KOPT-K1 (cell line): Measurements from ENCODE around the gene LNPK.
"Not testable (repeated sequence)": the region's sequence is repeated elsewhere in the genome, so short reads cannot be mapped to it uniquely, and the experiment has no call there.

Experiments
- H3K27ac ChIP-seq: fragments of 200-600 bp; sonication (generic); 2 replicates; pipeline ENCODE4 v1.5.1; 2016; ENCODE audit warnings: antibody characterized with exemption, mild to moderate bottlenecking, low read depth, low read length; ENCODE audit not compliant: poor library complexity, severe bottlenecking
- H3K36me3 ChIP-seq: fragments of 200-600 bp; sonication (generic); 2 replicates; pipeline ENCODE4 v1.5.1; 2017; ENCODE audit warnings: antibody characterized with exemption, mild to moderate bottlenecking, low read length, moderate library complexity; ENCODE audit not compliant: insufficient read depth
- H3K9me3 ChIP-seq: fragments of 200-600 bp; sonication (generic); 2 replicates; pipeline ENCODE4 v1.5.1; 2017; ENCODE audit warnings: antibody characterized with exemption, low read length, mild to moderate bottlenecking; ENCODE audit not compliant: insufficient read depth, poor library complexity, severe bottlenecking

Gene LNPK

DNA sequence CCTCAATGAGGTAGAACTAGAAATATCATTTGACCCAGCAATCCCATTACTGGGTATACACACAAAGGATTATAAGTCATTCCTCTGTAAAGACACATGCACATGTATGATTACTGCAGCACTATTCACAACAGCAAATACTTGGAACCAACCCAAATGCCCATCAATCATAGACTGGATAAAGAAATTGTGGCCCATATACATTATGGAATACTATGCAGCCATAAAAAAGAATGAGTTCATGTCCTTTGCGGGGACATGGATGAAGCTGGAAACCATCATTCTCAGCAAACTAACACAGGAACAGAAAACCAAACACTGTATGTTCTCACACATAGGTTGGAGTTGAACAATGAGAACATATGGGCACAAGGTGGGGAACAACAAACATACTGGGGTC, 106.1 kb downstream of the LNPK start:
- H3K36me3 ChIP-seq, H3K27ac ChIP-seq, H3K9me3 ChIP-seq: not testable (repeated sequence)

DNA sequence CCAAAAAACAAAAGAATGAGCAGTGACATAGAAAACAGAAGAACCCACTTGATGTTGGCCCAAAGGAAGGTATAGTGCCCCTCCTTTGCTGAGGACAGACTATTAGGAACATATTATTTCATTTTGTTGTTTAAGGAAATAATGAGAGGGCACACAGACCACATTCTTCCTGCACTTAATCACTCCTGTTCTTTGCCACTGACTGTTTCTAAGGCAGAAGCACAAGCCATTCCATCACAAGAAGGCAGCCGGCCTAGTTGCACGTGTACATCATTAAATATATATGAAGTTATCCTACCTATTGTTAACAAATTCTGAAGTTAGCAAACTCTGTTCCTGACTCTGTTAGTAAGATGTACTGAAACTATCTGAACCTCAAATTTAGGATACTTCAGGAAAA, 110.0 kb downstream of the LNPK start:
- no peaks in the 10 kb centered on the region for H3K9me3 ChIP-seq
- no peaks in the 10 kb centered on the region for H3K36me3 ChIP-seq
- no peak overlapping the region for H3K27ac ChIP-seq

- H3K36me3 ChIP-seq, result no peaks in the 10 kb centered on the region
- no peak overlapping the region for H3K27ac ChIP-seq
- no peaks in the 10 kb centered on the region for H3K9me3 ChIP-seq
Observed at GRCh38 chr2:175890636-175891242, 111.3 kb downstream of the LNPK start.

- Histone ChIP-seq H3K9me3 (no peaks in the 10 kb centered on the region), H3K36me3 (no peaks in the 10 kb centered on the region), H3K27ac (no peak overlapping the region)
Observed at GRCh38 chr2:175889701-175890302, 112.3 kb downstream of the LNPK start.

DNA sequence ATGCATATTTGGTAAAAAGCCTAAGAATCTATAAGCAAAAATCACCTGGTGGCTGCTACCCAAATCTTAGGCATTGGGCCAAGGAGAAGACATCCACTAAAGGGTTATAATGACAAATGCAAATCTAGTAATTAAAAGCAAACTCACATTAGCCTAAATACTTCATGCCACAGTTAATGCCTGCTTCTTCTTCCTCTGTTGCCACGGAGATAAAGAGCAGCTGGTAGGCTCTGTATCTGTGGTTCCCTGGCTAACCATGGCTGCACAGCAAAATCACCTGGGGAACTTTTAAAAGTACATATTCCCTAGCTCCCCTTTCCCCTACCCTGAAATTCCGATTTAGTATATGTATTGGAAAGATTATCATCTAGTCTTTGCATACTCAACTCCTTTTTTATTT, 114.3 kb downstream of the LNPK start:
- Histone ChIP-seq H3K27ac (no peak overlapping the region), H3K36me3 (no peaks in the 10 kb centered on the region), H3K9me3 (no peaks in the 10 kb centered on the region)

DNA sequence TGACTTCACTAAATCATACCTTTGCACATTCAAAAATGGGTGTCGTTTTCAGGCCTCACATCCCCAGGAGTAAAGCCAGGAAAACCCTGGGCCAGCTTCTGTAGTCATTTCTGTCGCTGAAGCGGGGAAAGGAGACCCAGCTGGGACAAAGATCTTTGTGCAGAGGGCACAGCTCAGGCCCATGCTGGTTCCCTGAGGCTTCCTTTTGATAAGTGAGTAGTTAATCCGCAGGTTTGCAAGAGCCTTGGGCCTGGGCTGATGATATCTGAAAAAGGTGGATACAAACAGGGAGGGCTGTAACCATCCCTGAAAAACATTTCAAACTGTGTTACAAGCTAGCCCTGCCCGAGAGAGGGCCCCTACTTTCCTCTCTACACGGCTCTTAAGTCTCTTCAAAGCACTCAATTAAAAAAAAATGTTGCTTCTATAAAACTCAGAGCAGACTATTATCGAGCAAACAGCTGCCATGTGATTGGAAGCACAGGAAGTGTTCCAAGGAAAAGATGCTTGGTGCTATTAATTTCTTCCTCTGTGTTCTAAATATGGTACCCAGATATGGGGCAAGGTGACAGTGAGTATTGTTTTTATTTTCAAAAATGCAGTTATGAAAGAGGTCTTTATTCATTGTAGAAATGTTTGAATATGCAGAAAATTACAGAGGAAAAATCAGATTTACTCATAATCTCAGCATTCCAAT, 117.2 kb downstream of the LNPK start:
- no peaks in the 10 kb centered on the region for H3K9me3 ChIP-seq
- no peaks in the 10 kb centered on the region for H3K36me3 ChIP-seq
- no peak overlapping the region for H3K27ac ChIP-seq

DNA sequence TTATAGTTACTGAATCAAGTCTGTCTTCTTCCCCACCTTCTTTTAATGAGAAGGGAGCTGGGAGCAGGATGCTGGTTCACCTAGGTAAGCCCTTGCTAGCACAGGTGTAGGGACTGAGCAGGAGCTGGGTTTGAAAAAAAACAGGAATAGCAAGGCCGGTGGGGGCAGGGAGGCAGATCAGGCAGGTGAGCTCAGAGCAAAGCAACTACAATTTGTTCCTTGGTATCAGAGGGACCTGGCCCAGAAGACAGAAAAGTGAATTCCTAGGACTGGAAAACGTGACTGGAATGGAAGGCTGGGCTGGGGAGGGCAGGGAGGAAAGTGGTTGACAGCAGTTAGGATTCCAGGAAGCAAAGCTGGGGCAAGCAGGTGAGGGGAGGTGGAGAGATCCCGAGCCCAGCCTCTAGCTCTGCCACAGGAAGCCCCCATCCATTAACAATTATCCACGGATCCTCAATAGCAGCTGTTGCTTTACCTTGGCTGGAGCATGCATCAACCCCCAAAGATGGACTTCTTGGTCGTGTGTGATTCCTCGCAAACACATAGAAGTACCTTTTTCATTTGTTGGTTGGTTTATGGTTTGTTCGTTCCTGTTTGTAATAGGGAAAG, 118.4 kb downstream of the LNPK start:
- Histone ChIP-seq H3K36me3 (no peaks in the 10 kb centered on the region), H3K27ac (no peak overlapping the region), H3K9me3 (no peaks in the 10 kb centered on the region)

DNA sequence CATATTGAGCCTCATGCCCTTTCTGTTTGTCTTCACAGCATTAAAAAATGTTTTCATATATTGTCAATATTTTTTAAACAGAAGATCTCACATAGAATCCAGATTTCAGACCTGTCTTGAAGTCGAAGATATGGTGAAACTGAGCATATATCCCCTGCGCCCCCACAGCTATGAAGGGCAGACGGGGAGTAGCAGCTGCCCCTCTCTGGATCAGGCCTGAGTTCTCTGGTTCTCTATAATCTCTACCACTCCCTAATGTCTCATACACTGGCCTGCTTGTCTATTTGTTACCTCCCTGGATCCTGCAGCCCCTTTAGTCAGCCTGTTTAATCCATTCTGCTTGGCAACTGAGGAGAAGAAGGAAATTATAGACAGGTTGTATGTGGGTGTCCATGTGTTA, 122.4 kb downstream of the LNPK start:
- Histone ChIP-seq H3K9me3 (no peaks in the 10 kb centered on the region), H3K36me3 (no peaks in the 10 kb centered on the region), H3K27ac (no peak overlapping the region)

GRCh38 chr2:175877845-175878544, 124.1 kb downstream of the LNPK start:
- Histone ChIP-seq H3K9me3 (no peaks in the 10 kb centered on the region), H3K36me3 (no peaks in the 10 kb centered on the region), H3K27ac (no peak overlapping the region)

- Histone ChIP-seq H3K9me3 (no peaks in the 10 kb centered on the region), H3K27ac (no peak overlapping the region), H3K36me3 (no peaks in the 10 kb centered on the region)
Observed at GRCh38 chr2:175874291-175874690, 127.8 kb downstream of the LNPK start.
